ENCODE data around the gene ARRB1.

GRCh38 chr11:75400146-75400865 is 48.8 kb upstream of the ARRB1 start:
- TF ChIP-seq CTCF (IDR thresholded peaks at IDR 0.05), result no peak
- TF ChIP-seq POLR2A (IDR thresholded peaks at IDR 0.05), result no peak
